GM06990 (cell line): ENCODE results near the gene RCC2.

Experiments
- DNase-seq: peaks from one replicate; pipeline ENCODE4 v3.0.0-alpha.2; 2011; ENCODE audit not compliant: insufficient read length; ENCODE audit errors: extremely low read depth
- H3K27me3 ChIP-seq: replicated peaks from 2 replicates; pipeline ENCODE4 v1.6.0; 2011; ENCODE audit warnings: low read length; ENCODE audit not compliant: control insufficient read depth, insufficient read depth
- H3K36me3 ChIP-seq: 2 replicates; pipeline ENCODE4 v1.5.1; 2011; ENCODE audit warnings: low read length; ENCODE audit not compliant: control insufficient read depth, insufficient read depth
- H3K4me3 ChIP-seq: replicated peaks from 2 replicates; pipeline ENCODE4 v1.5.1; 2011; ENCODE audit warnings: low read depth, mild to moderate bottlenecking, control low read depth, low read length
- TF ChIP-seq, protein P1 (sequence below): IDR thresholded peaks from 2 replicates; pipeline ENCODE4 v1.5.1; 2011; ENCODE audit warnings: low read length, control low read depth, mild to moderate bottlenecking, inconsistent platforms; ENCODE audit not compliant: insufficient read depth, poor library complexity, severe bottlenecking

Gene RCC2

DNA sequence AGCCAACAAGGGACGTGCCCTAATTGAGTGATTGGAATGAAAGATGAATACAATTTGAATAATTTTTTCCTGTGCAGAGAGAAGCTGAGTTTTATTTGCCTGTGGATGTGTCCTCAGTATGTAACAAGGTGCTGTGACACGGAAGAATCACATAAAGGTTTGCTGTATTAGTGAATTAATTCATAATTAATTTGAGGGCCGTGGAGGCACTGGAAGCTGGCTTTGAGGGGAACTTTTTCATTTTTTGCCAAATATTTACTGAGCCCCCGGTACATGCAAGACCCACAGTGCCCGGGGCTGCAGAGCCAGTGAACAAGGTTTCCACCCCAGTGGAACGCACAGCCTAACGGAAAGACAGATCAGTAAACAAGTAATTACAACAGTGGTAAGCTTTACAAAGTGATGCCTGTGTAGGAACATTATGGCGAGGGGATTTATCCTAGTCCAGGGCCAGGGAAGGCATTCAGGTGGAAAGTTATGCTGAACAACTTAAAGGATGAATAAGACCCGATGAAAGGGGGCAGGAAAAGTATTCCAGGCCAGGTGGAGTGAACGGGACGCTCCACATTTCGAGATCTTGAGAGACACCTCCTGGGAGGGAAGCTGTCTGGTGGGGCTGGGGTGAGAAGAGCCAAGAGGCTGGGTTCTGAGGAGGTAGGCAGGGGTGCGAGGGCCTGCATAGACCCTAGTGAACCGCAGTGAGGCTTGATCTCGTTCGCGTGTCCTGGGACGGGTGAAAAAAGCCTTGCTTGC is 773 bp upstream of the RCC2 start:
- Histone ChIP-seq H3K27me3 (no peaks in the 10 kb centered on the region), H3K36me3 (peaks cover under 1% of the 10 kb centered on the region), H3K4me3 (peak overlapping the region; percentile 58)
- TF ChIP-seq, protein P1, sequence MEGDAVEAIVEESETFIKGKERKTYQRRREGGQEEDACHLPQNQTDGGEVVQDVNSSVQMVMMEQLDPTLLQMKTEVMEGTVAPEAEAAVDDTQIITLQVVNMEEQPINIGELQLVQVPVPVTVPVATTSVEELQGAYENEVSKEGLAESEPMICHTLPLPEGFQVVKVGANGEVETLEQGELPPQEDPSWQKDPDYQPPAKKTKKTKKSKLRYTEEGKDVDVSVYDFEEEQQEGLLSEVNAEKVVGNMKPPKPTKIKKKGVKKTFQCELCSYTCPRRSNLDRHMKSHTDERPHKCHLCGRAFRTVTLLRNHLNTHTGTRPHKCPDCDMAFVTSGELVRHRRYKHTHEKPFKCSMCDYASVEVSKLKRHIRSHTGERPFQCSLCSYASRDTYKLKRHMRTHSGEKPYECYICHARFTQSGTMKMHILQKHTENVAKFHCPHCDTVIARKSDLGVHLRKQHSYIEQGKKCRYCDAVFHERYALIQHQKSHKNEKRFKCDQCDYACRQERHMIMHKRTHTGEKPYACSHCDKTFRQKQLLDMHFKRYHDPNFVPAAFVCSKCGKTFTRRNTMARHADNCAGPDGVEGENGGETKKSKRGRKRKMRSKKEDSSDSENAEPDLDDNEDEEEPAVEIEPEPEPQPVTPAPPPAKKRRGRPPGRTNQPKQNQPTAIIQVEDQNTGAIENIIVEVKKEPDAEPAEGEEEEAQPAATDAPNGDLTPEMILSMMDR, result no peak
- DNase-seq, result no peak

DNA sequence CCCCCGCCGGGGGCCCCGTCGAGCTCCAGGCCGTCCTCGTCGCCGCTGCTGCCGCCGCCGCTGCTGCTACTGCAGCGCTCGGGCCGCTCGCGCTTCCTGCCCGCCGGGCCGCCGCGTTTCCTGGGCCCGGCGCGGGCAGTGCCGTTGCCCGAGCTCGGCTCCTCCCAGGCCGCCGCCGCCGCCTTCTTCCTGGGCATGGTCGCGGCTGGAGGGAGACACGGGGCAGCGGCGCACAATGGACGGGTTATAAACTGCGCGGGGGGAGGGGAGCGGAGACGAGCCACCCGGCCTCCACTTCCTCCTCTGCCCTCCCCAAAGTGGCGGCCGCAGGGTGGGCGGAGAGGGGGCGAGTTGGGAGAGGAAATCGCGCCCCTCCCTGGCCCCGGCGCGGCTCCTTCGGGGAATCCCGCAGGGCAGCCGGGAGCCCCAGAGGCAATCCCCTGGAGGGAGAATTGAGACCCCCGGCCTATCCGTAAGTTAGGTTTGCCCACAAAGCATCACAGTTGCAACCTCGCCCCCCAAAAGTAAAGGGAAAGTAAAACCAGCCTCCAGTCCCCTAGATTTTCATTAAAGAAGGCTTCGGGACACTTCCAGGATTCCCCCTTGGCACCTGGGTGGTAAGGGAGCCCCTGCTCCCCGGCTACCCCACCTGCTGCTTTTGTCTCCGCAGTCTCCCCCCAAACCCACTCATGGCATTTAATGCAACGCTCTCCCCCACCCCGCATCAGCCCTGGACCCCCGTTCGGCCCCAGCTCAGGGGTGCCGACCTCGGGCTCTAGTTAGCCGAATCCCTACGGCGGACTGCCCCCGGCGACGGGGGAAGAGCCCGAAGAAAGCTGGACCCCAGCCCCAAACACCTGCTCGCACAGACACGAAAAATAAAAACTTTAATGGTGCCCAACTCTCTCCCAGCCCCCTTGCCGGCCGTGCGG is 893 bp downstream of the RCC2 start:
- DNase-seq, result peak; percentile 86
- H3K27me3 ChIP-seq, result no peaks in the 10 kb centered on the region
- peak overlapping the region; percentile 75 for H3K4me3 ChIP-seq
- H3K36me3 ChIP-seq, result peaks cover 4% of the 10 kb centered on the region
- TF ChIP-seq, protein P1, result peak; percentile 4

DNA sequence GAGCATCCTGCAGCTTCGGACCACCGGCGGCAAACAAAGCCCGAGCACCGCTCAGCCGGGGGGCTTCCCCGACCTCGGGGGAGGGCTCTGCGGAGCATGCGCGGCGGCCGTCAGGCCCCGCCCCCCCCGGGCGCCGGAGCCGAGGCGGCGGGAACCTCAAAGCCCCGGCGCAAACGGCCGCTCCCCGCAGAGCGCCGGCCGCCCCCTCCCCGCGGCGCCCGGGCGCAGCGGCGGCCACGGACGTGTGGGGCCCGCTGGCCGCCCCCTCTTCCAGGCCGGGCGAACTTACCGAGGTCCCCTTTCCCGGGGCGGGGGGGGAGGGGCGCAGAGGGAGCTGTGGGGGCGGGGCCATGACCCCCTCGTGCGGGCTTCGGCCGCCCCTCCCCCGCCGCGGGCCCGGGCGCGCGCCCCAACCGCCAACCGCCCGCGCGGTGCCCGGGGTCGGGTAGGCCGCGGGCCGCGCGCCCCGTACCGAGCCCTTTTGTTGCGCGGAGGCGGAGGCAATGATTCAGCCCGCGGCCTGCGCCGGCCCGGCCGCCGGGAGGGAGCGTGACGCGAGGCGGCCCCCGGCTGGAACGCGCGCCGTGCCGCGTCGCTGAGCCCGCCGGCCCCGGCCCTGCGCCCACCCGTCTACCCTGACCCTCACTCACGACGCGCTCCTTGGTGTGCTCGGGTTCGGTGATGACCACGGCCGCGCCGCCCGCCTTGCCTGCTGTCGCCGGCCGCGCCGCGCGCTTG is 1.7 kb downstream of the RCC2 start:
- Histone ChIP-seq H3K4me3 (peak overlapping the region; percentile 75), H3K27me3 (no peaks in the 10 kb centered on the region), H3K36me3 (peaks cover 6% of the 10 kb centered on the region)
- peak; percentile 78 for DNase-seq
- TF ChIP-seq, protein P1, result no peak

DNA sequence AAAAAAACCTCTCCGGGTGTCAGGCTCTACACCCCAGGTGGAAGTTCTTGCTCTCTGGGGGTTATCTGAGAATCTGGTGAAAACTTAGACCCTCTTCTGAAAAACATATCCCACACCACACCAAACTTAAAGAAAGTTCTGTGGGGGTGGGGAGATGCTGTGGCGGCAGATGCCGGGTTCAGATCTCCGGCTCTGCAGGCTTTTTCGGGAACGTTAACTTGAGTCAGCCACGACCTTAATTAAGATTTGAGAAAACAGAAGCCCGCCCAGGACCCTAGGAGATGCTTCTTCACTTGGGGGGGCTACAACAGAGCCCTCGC is 2.3 kb downstream of the RCC2 start:
- TF ChIP-seq, protein P1, result no peak
- no peak for DNase-seq

DNA sequence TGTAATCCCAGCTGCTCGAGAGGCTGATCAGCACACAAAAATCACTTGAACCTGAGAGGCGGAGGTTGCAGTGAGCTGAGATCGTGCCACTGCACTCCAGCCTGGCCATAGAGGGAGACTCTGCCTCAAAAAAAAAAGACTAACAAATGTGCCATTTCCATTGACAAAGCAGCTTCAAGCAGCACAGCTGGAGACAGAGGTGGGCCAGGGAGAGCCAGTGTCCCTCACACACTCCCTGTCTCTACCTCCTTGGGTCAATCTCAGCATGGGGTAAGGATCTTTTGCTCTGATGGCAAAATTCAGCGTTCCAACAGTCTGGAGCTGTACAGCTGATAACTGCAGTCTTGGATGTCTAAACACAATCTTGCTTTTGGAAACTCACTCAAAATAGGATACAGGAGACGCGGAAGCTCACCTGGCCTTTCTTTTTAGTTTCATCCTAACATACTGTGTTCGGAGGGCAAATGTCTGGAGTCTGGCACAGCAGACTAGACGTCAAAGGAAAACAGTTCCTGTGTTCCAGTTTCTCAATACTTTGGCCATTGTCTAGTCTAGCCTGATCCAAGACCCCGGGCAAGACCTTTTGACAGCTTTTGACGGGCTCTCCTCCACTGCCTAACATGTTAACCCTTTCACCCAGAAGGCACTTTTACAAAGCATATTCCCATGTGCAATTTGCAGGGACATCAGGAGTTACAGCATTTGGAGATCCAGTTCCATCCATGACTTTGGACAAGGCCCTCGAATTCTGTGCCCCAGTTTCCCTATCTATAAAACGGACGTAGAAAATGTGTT is 2.9 kb downstream of the RCC2 start:
- peaks cover 6% of the 10 kb centered on the region for H3K36me3 ChIP-seq
- TF ChIP-seq, protein P1, result no peak
- peak overlapping the region; percentile 75 for H3K4me3 ChIP-seq
- no peak for DNase-seq
- H3K27me3 ChIP-seq, result no peaks in the 10 kb centered on the region

More for the DNA sequence above, 2.3 kb downstream of the RCC2 start:
- Histone ChIP-seq H3K4me3 (peak overlapping the region; percentile 75), H3K36me3 (peaks cover 6% of the 10 kb centered on the region), H3K27me3 (no peaks in the 10 kb centered on the region)
